ENCODE measurements around the gene CRY2.

CRY2 gene

DNA sequence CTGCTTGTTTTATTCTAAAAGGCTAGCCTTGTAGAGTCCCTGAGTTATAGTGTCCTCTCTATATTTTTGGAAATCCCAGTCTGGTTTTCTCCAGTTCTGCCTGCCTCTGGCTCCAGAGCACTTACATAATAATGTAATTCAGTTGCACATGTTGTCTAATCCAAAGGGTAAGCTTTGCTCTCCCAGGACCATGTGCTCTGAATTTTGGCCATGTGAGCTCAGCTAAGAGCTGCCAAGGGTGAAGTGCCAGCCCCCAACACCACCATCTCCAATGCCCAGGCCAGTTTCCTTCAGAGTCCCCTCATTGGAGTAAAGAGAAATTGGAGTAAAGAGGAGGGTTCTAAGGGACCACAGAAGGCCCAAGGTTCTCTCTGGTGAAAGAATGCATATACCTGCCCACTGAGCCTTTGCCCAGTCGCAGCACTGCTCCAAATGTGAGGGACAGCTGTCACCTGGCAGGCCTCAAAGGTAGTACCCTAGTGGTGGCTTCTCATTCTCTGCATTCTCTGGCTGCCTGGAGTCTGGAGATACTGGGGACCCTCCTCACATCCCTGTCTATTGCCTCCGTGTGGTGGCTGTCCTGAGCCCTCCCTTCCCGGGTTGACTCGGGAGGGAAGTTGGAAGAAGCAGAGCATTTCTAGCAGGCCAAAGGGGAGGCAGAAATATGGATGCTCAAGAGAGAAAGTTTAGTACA, 4.9 kb downstream of the CRY2 start:
- peaks cover 9% of the 10 kb centered on the region for H3K36me3 ChIP-seq (ENCODE audit: control insufficient read depth, low read length)
- peaks cover 66% of the 10 kb centered on the region for H3K79me2 ChIP-seq (ENCODE audit: control insufficient read depth, low read length)
- H3K9me2 ChIP-seq (replicated peaks; ENCODE audit: control insufficient read depth, low read length), result no peaks in the 10 kb centered on the region
- no peaks in the 10 kb centered on the region for H3K9me3 ChIP-seq (ENCODE audit: control insufficient read depth, insufficient read depth, low read length)
- H3K27me3 ChIP-seq (ENCODE audit: control insufficient read depth, low read length), result no peaks in the 10 kb centered on the region
- peaks cover 29% of the 10 kb centered on the region for H4K20me1 ChIP-seq (ENCODE audit: control insufficient read depth, insufficient read depth, low read depth, low read length)
- TF ChIP-seq EZH2phosphoT487 (IDR thresholded peaks at IDR 0.05; ENCODE audit: borderline replicate concordance, low read length), result no peak
- TF ChIP-seq, protein P1, sequence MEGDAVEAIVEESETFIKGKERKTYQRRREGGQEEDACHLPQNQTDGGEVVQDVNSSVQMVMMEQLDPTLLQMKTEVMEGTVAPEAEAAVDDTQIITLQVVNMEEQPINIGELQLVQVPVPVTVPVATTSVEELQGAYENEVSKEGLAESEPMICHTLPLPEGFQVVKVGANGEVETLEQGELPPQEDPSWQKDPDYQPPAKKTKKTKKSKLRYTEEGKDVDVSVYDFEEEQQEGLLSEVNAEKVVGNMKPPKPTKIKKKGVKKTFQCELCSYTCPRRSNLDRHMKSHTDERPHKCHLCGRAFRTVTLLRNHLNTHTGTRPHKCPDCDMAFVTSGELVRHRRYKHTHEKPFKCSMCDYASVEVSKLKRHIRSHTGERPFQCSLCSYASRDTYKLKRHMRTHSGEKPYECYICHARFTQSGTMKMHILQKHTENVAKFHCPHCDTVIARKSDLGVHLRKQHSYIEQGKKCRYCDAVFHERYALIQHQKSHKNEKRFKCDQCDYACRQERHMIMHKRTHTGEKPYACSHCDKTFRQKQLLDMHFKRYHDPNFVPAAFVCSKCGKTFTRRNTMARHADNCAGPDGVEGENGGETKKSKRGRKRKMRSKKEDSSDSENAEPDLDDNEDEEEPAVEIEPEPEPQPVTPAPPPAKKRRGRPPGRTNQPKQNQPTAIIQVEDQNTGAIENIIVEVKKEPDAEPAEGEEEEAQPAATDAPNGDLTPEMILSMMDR (IDR thresholded peaks at IDR 0.05; ENCODE audit: low read depth, low read length, poor library complexity, severe bottlenecking), result no peak
- H3K4me2 ChIP-seq (ENCODE audit: low read length), result peak overlapping the region; percentile 74
- peak overlapping the region; percentile 40 for H3K4me3 ChIP-seq (ENCODE audit: low read length)
- H3F3A ChIP-seq (ENCODE audit: control insufficient read depth, insufficient read depth), result no peaks in the 10 kb centered on the region
- peaks cover 35% of the 10 kb centered on the region for H3K4me1 ChIP-seq (ENCODE audit: control insufficient read depth, low read length)
- H3K27ac ChIP-seq (ENCODE audit: low read depth, low read length), result no peak overlapping the region

DNA sequence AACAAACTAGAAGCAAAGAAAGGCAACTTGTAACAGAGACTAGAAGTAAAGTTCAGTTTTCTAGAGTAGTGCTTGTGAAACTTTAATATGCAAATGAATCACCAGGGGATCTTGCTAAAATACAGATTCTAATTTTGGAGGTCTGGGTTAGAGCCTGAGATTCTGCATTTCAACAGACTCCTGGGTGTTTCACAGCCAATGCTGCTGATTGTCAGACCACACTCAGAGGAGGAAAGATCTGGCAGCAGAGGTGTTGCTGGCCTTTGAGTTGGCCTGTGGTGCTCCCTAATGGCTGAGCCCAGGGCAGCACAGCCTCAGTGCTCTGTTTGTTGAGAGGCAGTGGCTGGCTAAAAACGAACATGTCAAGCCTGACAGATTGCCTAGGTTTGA, 5.4 kb downstream of the CRY2 start:
- H4K20me1 ChIP-seq (ENCODE audit: control insufficient read depth, insufficient read depth, low read depth, low read length), result peaks cover 29% of the 10 kb centered on the region
- no peaks in the 10 kb centered on the region for H3K27me3 ChIP-seq (ENCODE audit: control insufficient read depth, low read length)
- peaks cover 63% of the 10 kb centered on the region for H3K79me2 ChIP-seq (ENCODE audit: control insufficient read depth, low read length)

DNA sequence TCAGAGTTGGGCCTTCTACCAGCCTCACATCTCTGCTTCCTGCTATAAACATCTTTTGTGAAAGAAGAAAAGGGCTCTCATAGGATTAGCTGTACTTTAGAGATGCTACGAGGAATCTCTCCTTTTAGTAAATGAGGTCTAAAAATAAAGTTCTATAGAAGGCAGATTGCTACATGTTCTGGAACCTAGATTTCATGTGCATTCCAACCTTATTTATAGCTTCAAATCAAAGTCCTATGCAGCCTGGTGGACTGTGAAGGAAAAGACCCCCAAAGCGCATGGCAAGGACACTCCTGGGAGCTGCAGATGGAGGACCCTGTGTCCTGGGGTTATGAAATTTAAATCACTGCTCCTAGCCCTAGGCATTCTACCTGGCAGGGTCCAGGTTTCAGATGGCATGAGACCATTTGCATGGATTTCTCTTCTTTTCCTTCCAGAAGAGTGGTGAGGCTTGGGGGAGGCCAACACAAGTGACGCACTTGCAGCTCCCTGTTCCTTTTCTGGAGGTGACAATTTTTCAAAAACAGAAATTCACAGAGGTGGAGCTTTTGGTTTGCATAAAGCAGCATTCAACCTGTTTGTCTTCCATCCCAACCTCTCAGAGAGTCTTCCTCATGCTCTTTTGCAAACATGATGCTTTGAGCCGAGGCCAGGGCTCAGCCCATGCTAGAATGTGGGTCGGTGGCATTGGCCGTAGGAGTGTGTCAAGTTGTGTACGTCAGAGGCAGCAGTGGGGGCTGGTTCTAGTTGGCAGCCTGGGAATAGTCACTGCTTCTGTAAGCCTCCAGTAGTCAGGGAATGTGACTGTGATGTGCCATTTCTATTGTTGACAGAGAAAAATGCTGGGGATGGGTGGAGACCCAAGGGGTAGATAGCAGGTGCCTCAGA, 6.3 kb downstream of the CRY2 start:
- TF ChIP-seq, protein P1 (IDR thresholded peaks at IDR 0.05; ENCODE audit: low read depth, low read length, poor library complexity, severe bottlenecking), result no peak
- no peak for TF ChIP-seq EZH2phosphoT487 (IDR thresholded peaks at IDR 0.05; ENCODE audit: borderline replicate concordance, low read length)
- no peaks in the 10 kb centered on the region for H3K9me3 ChIP-seq (ENCODE audit: control insufficient read depth, insufficient read depth, low read length)
- H3F3A ChIP-seq (ENCODE audit: control insufficient read depth, insufficient read depth), result no peaks in the 10 kb centered on the region
- H3K36me3 ChIP-seq (ENCODE audit: control insufficient read depth, low read length), result peaks cover 17% of the 10 kb centered on the region
- no peak overlapping the region for H3K27ac ChIP-seq (ENCODE audit: low read depth, low read length)
- H3K9me2 ChIP-seq (replicated peaks; ENCODE audit: control insufficient read depth, low read length), result no peaks in the 10 kb centered on the region
- peaks cover 54% of the 10 kb centered on the region for H3K79me2 ChIP-seq (ENCODE audit: control insufficient read depth, low read length)
- H3K4me2 ChIP-seq (ENCODE audit: low read length), result no peak overlapping the region
- H3K4me3 ChIP-seq (ENCODE audit: low read length), result no peak overlapping the region
- H3K27me3 ChIP-seq (ENCODE audit: control insufficient read depth, low read length), result no peaks in the 10 kb centered on the region
- peaks cover 25% of the 10 kb centered on the region for H4K20me1 ChIP-seq (ENCODE audit: control insufficient read depth, insufficient read depth, low read depth, low read length)
- H3K4me1 ChIP-seq (ENCODE audit: control insufficient read depth, low read length), result peaks cover 29% of the 10 kb centered on the region

More for the DNA sequence above, 5.4 kb downstream of the CRY2 start:
- Histone ChIP-seq H3K9me3 (ENCODE audit: control insufficient read depth, insufficient read depth, low read length) (no peaks in the 10 kb centered on the region), H3K9me2 (replicated peaks; ENCODE audit: control insufficient read depth, low read length) (no peaks in the 10 kb centered on the region), H3K27ac (ENCODE audit: low read depth, low read length) (no peak overlapping the region), H3K4me1 (ENCODE audit: control insufficient read depth, low read length) (peaks cover 35% of the 10 kb centered on the region), H3F3A (ENCODE audit: control insufficient read depth, insufficient read depth) (no peaks in the 10 kb centered on the region), H3K4me3 (ENCODE audit: low read length) (peak overlapping the region; percentile 40), H3K36me3 (ENCODE audit: control insufficient read depth, low read length) (peaks cover 9% of the 10 kb centered on the region), H3K4me2 (ENCODE audit: low read length) (peak overlapping the region; percentile 74)
- TF ChIP-seq EZH2phosphoT487 (IDR thresholded peaks at IDR 0.05; ENCODE audit: borderline replicate concordance, low read length), result no peak
- TF ChIP-seq, protein P1 (IDR thresholded peaks at IDR 0.05; ENCODE audit: low read depth, low read length, poor library complexity, severe bottlenecking), result no peak
